ENCODE data around the gene NXNL1. TPM values are rescaled to one million over a fixed set of nuclear protein-coding genes. Genes with fewer than 3 reads are reported as not detected.
A peak's percentile ranks its signal among the peaks of the same experiment; 100 is the strongest.

The NXNL1 gene
- total and polyA plus RNA-seq, 2 of the 13 experiments (the other 11 are each of a cell fraction or from before 2014, with no cell fraction given), result not detected

GRCh38 chr19:17419621-17420474, 40.9 kb downstream of the NXNL1 start, which contains the start of gene MVB12A:
MVB12A (plus strand) TSS chr19:17420047; CDS start chr19:17420136, 89 bp downstream.
- CTCF ChIA-PET (ENCODE audit: low intra/inter-chr PET ratio, low total read pairs), result no interaction called here
- H3K4me1 ChIP-seq (ENCODE audit: insufficient read depth, low read length), result peaks cover 17% of the 10 kb centered on the region
- H3K4me2 ChIP-seq (ENCODE audit: low read depth, low read length), result peak within 1 kb of the TSS; percentile 91
- FAIRE-seq (peak; percentile 97), ATAC-seq (peak; percentile 91), DNase-seq (ENCODE audit: low spot score) (peak; percentile 98)
- in situ Hi-C loops (cut with HindIII; ENCODE audit: extremely low pct_ligation_motif_present, low pct_unique_long_range_greater_than_20kb) (no loop called here), intact Hi-C loops (cut with micrococcal nuclease; ENCODE audit: unreplicated experiment) (loop anchor here (1.0 kb wide), 1 partner anchor 15 kb away; the partner anchor contains the start of gene BST2)
- H4K20me1 ChIP-seq (ENCODE audit: insufficient read depth, low read length), result no peaks in the 10 kb centered on the region
- H3K27ac ChIP-seq (ENCODE audit: extremely low read length, insufficient read depth, low read length), result peak within 1 kb of the TSS; percentile 65
- no peaks in the 10 kb centered on the region for H3K27me3 ChIP-seq (ENCODE audit: control insufficient read depth in 1 of 2, insufficient read depth in 2 of 2, low read length in 2 of 2)
- POLR2A ChIA-PET, result interaction anchor here (0.6 to 2.0 kb wide), 14 partner anchors 9 to 439 kb away, joined by 3 to 76 read pairs (median 4); partner anchors contain the start of genes BST2, DDA1 and MRPL34
- WGBS (ENCODE audit: low lambda C conversion rate), result 1% methylated on average over 10 of the region's 85 CpGs
- no TSS peak for BruUV-seq (replicated peaks)
- H3K9ac ChIP-seq (ENCODE audit: insufficient read depth, low read depth, low read length), result peak within 1 kb of the TSS; percentile 74
- peak within 1 kb of the TSS; percentile 65 to 96 (median 82) for H3K4me3 ChIP-seq (replicated peaks in 1 of 3; ENCODE audit: insufficient read depth in 1 of 3, low read depth in 2 of 3, low read length in 3 of 3)
- H3K36me3 ChIP-seq (replicated peaks in 1 of 2; ENCODE audit: control insufficient read depth in 1 of 2, insufficient read depth in 2 of 2, low read length in 2 of 2), result peaks cover 1 to 8% of the 10 kb centered on the region in 2 experiments; a peak in 2 of 5 replicates
- no peaks in the 10 kb centered on the region for H3K9me3 ChIP-seq (ENCODE audit: low read length)
- no peak within 1 kb of the TSS for H2AFZ ChIP-seq (ENCODE audit: low read length)
- H3K79me2 ChIP-seq (ENCODE audit: insufficient read depth, low read length), result no peaks in the 10 kb centered on the region
- TF ChIP-seq NR3C1 (CRISPR knock-in tag; IDR thresholded peaks at IDR 0.05), result no peak
- TF ChIP-seq NFYB (CRISPR knock-in tag; IDR thresholded peaks at IDR 0.05), result peak; percentile 84
- peak; percentile 77 for TF ChIP-seq ZHX1 (CRISPR knock-in tag; IDR thresholded peaks at IDR 0.05; ENCODE audit: low read depth)
- TF ChIP-seq ZBED4 (CRISPR knock-in tag; IDR thresholded peaks at IDR 0.05; ENCODE audit: borderline replicate concordance), result no peak; the same call in 1 of the 2 replicates
- TF ChIP-seq, protein P1, sequence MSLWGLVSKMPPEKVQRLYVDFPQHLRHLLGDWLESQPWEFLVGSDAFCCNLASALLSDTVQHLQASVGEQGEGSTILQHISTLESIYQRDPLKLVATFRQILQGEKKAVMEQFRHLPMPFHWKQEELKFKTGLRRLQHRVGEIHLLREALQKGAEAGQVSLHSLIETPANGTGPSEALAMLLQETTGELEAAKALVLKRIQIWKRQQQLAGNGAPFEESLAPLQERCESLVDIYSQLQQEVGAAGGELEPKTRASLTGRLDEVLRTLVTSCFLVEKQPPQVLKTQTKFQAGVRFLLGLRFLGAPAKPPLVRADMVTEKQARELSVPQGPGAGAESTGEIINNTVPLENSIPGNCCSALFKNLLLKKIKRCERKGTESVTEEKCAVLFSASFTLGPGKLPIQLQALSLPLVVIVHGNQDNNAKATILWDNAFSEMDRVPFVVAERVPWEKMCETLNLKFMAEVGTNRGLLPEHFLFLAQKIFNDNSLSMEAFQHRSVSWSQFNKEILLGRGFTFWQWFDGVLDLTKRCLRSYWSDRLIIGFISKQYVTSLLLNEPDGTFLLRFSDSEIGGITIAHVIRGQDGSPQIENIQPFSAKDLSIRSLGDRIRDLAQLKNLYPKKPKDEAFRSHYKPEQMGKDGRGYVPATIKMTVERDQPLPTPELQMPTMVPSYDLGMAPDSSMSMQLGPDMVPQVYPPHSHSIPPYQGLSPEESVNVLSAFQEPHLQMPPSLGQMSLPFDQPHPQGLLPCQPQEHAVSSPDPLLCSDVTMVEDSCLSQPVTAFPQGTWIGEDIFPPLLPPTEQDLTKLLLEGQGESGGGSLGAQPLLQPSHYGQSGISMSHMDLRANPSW (CRISPR knock-in tag; IDR thresholded peaks at IDR 0.05; ENCODE audit: borderline replicate concordance), result no peak; the same call in 1 of the 2 replicates
- TF ChIP-seq, protein P2, sequence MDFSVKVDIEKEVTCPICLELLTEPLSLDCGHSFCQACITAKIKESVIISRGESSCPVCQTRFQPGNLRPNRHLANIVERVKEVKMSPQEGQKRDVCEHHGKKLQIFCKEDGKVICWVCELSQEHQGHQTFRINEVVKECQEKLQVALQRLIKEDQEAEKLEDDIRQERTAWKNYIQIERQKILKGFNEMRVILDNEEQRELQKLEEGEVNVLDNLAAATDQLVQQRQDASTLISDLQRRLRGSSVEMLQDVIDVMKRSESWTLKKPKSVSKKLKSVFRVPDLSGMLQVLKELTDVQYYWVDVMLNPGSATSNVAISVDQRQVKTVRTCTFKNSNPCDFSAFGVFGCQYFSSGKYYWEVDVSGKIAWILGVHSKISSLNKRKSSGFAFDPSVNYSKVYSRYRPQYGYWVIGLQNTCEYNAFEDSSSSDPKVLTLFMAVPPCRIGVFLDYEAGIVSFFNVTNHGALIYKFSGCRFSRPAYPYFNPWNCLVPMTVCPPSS (IDR thresholded peaks at IDR 0.05), result no peak
- peak; percentile 14; the same call in 1 of the 2 replicates for TF ChIP-seq ZSCAN25 (CRISPR knock-in tag; IDR thresholded peaks at IDR 0.05)
- TF ChIP-seq HMGA1 (CRISPR knock-in tag; conservative IDR thresholded peaks at IDR 0.05), result no peak
- no peak for TF ChIP-seq ZSCAN22 (CRISPR knock-in tag; IDR thresholded peaks at IDR 0.05)
- no peak; the same call in 1 of the 2 replicates for TF ChIP-seq NAIF1 (CRISPR knock-in tag; IDR thresholded peaks at IDR 0.05; ENCODE audit: borderline replicate concordance)
- peak; percentile 72; the same call in 1 of the 2 replicates for TF ChIP-seq ELF4 (CRISPR knock-in tag; IDR thresholded peaks at IDR 0.05; ENCODE audit: borderline replicate concordance)

All from HepG2 (cell line).